HCT116 (cell line): ENCODE measurements around the gene LHFPL6. TPM values are rescaled to one million over a fixed set of nuclear protein-coding genes. Genes with fewer than 3 reads are reported as not detected.

ENCODE experiments used
- ATAC-seq: fragments of 200-7000 bp; cut with Tn5 transposase; 2 replicates; pipeline ENCODE4 v1.9.1; 2020; ENCODE audit warnings: mild to moderate bottlenecking, moderate library complexity
- BruUV-seq: library from RNA; stranded (reverse); fragments of 400-500 nt; replicated peaks from 2 replicates; lab custom pipeline; 2021; lab: Mats Ljungman, UMichigan
- CTCF ChIA-PET: fragments of 300-600 bp; sonication (Branson Sonifier 250); formaldehyde crosslinking; loops from one replicate; lab custom pipeline; 2021; ENCODE audit warnings: antibody characterized with exemption; lab: Charles Lee
- POLR2A ChIA-PET: fragments of 300-600, 350-600 bp; sonication (Branson Sonifier 250); formaldehyde crosslinking; loops from one replicate; lab custom pipeline; 2021; ENCODE audit warnings: antibody characterized with exemption; lab: Charles Lee
- RAD21 ChIA-PET, 2 experiments: fragments of 300-600 bp; sonication (Branson Sonifier 250); formaldehyde crosslinking; loops; one replicate each; lab custom pipeline; 2023; ENCODE audit warnings: low total read pairs in 2 of 2; ENCODE audit not compliant: uncharacterized antibody in 2 of 2, unreplicated experiment in 2 of 2, low non-redundant PET in 1 of 2; lab: Charles Lee
- DNase-seq: peaks from one replicate; pipeline ENCODE4 v3.0.0-alpha.2; 2010; ENCODE audit warnings: low read depth, low spot score
- H2AFZ ChIP-seq: fragments of 200-600 bp; shearing (Covaris generic), sonication (generic); 2 replicates; pipeline ENCODE4 v1.6.1; 2017; ENCODE audit warnings: low read depth, mixed run types, mixed read lengths, antibody characterized with exemption, low read length; ENCODE audit not compliant: poor library complexity, severe bottlenecking
- H3K27ac ChIP-seq: 2 replicates; pipeline ENCODE4 v1.5.1; 2012; ENCODE audit warnings: low read depth, low read length
- H3K27me3 ChIP-seq: fragments of 200-600 bp; sonication (generic); 2 replicates; pipeline ENCODE4 v1.6.1; 2016; ENCODE audit warnings: mixed run types, low read length, mixed read lengths; ENCODE audit not compliant: insufficient read depth
- H3K36me3 ChIP-seq, 2 experiments: fragments of 200-500 bp in 1 of 2; fragments of 200-600 bp in 1 of 2; sonication (Bioruptor generic) in 1 of 2; sonication (generic) in 1 of 2; 2 replicates each; pipeline versions ENCODE4 v1.5.1 to v1.6.1; 2014 to 2016; ENCODE audit warnings: low read length in 2 of 2, inconsistent platforms in 1 of 2, mixed read lengths in 1 of 2, mixed run types in 1 of 2; ENCODE audit not compliant: insufficient read depth in 2 of 2, control insufficient read depth in 1 of 2
- H3K4me1 ChIP-seq, 2 experiments: fragments of 200-600 bp in 1 of 2; sonication (generic) in 1 of 2; 2 replicates each; pipeline versions ENCODE4 v1.5.1 to v1.6.1; 2012 to 2017; ENCODE audit warnings: low read length in 2 of 2, inconsistent platforms in 1 of 2, mild to moderate bottlenecking in 1 of 2, mixed read lengths in 1 of 2, mixed run types in 1 of 2, moderate library complexity in 1 of 2; ENCODE audit not compliant: insufficient read depth in 2 of 2, control insufficient read depth in 1 of 2
- H3K4me2 ChIP-seq: fragments of 200-600 bp; sonication (generic); 2 replicates; pipeline ENCODE4 v1.6.1; 2017; ENCODE audit warnings: mixed run types, low read length, mixed read lengths
- H3K4me3 ChIP-seq, 2 experiments: fragments of 200-600 bp in 1 of 2; sonication (generic) in 1 of 2; replicated peaks in 1 of 2; 2 replicates each; pipeline ENCODE4 v1.5.1; 2011 to 2016; ENCODE audit warnings: low read length in 2 of 2, control low read depth in 1 of 2, low read depth in 1 of 2, mild to moderate bottlenecking in 1 of 2, mixed read lengths in 1 of 2, mixed run types in 1 of 2
- H3K79me2 ChIP-seq: fragments of 200-600 bp; sonication (generic); 2 replicates; pipeline ENCODE4 v1.6.1; 2017; ENCODE audit warnings: mild to moderate bottlenecking, mixed run types, low read length, moderate library complexity, mixed read lengths; ENCODE audit not compliant: insufficient read depth
- H3K9ac ChIP-seq: fragments of 200-600 bp; sonication (generic); 2 replicates; pipeline ENCODE4 v1.6.1; 2016; ENCODE audit warnings: low read length, mixed read lengths
- H3K9me2 ChIP-seq: fragments of 200-600 bp; sonication (generic), shearing (Covaris generic); 2 replicates; pipeline ENCODE4 v1.6.1; 2017; ENCODE audit warnings: mixed run types, mild to moderate bottlenecking, moderate library complexity; ENCODE audit not compliant: insufficient read depth
- H3K9me3 ChIP-seq, 2 experiments: fragments of 200-500 bp in 1 of 2; fragments of 200-600 bp in 1 of 2; sonication (Bioruptor generic) in 1 of 2; sonication (generic) in 1 of 2; 2 replicates each; pipeline ENCODE4 v1.6.1; 2014 to 2017; ENCODE audit warnings: low read length in 2 of 2, mixed read lengths in 2 of 2, inconsistent platforms in 1 of 2, low read depth in 1 of 2, mild to moderate bottlenecking in 1 of 2, mixed run types in 1 of 2, moderate library complexity in 1 of 2; ENCODE audit not compliant: control insufficient read depth in 1 of 2, insufficient read depth in 1 of 2
- H4K20me1 ChIP-seq: fragments of 200-600 bp; sonication (generic), shearing (Covaris generic); 2 replicates; pipeline ENCODE4 v1.6.1; 2017; ENCODE audit warnings: mixed run types, mild to moderate bottlenecking, moderate library complexity; ENCODE audit not compliant: insufficient read depth
- ATF3 ChIP-seq: IDR thresholded peaks from 2 replicates; pipeline ENCODE4 v1.6.1; 2012
- CBX3 ChIP-seq: IDR thresholded peaks from 2 replicates; pipeline ENCODE4 v1.6.1; 2012; ENCODE audit warnings: low read depth
- ELF1 ChIP-seq: IDR thresholded peaks from 2 replicates; pipeline ENCODE4 v1.6.1; 2012; ENCODE audit warnings: low read depth, borderline replicate concordance
- EZH2 ChIP-seq: fragments of 200-600 bp; sonication (generic); IDR thresholded peaks from 2 replicates; pipeline ENCODE4 v1.6.1; 2017; ENCODE audit warnings: antibody characterized with exemption, mixed run types
- EZH2phosphoT487 ChIP-seq: fragments of 200-600 bp; IDR thresholded peaks from 2 replicates; pipeline ENCODE4 v1.6.1; 2018; ENCODE audit warnings: antibody characterized with exemption, borderline replicate concordance
- JUND ChIP-seq: IDR thresholded peaks from 2 replicates; pipeline ENCODE4 v1.6.1; 2012
- POLR2AphosphoS5 ChIP-seq: IDR thresholded peaks from 2 replicates; pipeline ENCODE4 v1.6.1; 2011; ENCODE audit warnings: mild to moderate bottlenecking, low read depth, low read length, moderate library complexity
- RAD21 ChIP-seq: IDR thresholded peaks from 2 replicates; pipeline ENCODE4 v1.6.1; 2012; ENCODE audit warnings: low read depth, mild to moderate bottlenecking
- SP1 ChIP-seq: IDR thresholded peaks from 2 replicates; pipeline ENCODE4 v1.6.1; 2012; ENCODE audit warnings: low read depth
- SRF ChIP-seq: IDR thresholded peaks from 2 replicates; pipeline ENCODE4 v1.6.1; 2012; ENCODE audit warnings: low read depth
- YY1 ChIP-seq: IDR thresholded peaks from 2 replicates; pipeline ENCODE4 v1.6.1; 2011; ENCODE audit warnings: low read length, low read depth, moderate library complexity, mild to moderate bottlenecking; ENCODE audit not compliant: insufficient replicate concordance; ENCODE audit errors: extremely low read depth
- ZFX ChIP-seq: fragments of 450-650 bp; IDR thresholded peaks from 2 replicates; pipeline ENCODE4 v1.6.1; 2017
- intact Hi-C: fragments of 100-400 bp; cut with micrococcal nuclease; formaldehyde crosslinking; loops from 2 replicates; pipeline ENCODE4 v1.10.0; 2022
- total RNA-seq: library from RNA; stranded (reverse); gene quantifications from one replicate; pipeline ENCODE4 v1.2.1, GENCODE V29; 2021; ENCODE audit not compliant: unreplicated experiment
- TF ChIP-seq, protein P1 (sequence below), 3 experiments: fragments of 200-600 bp in 1 of 3; sonication (generic) in 1 of 3; IDR thresholded peaks in 2 of 3; conservative IDR thresholded peaks in 1 of 3; 2 replicates each; pipeline ENCODE4 v1.5.1; 2012 to 2017; ENCODE audit warnings: low read depth in 2 of 3, low read length in 2 of 3, antibody characterized with exemption in 1 of 3, borderline replicate concordance in 1 of 3, control low read depth in 1 of 3, mild to moderate bottlenecking in 1 of 3, mixed read lengths in 1 of 3, mixed run types in 1 of 3, moderate library complexity in 1 of 3; ENCODE audit not compliant: insufficient read depth in 1 of 3
- TF ChIP-seq, protein P2 (sequence below): IDR thresholded peaks from 2 replicates; pipeline ENCODE4 v1.6.1; 2011; ENCODE audit warnings: mild to moderate bottlenecking, low read length, moderate library complexity; ENCODE audit not compliant: insufficient replicate concordance; ENCODE audit errors: extremely low read depth

LHFPL6 gene
- total RNA-seq, 1 experiment from 2014 or later = 0.22 TPM

DNA sequence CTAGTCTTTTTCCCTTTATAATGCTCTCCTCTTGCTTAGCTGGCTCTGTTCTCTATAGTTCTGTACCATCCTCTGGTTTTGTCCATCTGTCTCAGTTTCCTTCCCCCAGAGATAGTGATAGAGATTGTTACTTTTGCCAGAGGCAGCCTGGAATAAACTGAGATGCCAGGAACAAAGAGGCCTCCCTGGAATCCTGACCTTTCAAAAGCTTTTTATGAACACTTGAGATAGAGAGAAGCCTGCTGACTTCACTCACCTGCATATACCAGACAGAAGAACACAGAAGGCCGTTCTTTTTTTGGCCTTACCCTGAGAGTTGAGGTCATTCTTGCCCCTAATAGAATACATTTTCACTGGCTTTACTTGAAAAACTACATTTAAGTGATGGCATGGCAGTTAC is 150.2 kb downstream of the LHFPL6 start:
- TF ChIP-seq RAD21 (no peak), CBX3 (no peak), ZFX (no peak), YY1 (no peak), SP1 (no peak), SRF (no peak), JUND (no peak)
- TF ChIP-seq, protein P1, sequence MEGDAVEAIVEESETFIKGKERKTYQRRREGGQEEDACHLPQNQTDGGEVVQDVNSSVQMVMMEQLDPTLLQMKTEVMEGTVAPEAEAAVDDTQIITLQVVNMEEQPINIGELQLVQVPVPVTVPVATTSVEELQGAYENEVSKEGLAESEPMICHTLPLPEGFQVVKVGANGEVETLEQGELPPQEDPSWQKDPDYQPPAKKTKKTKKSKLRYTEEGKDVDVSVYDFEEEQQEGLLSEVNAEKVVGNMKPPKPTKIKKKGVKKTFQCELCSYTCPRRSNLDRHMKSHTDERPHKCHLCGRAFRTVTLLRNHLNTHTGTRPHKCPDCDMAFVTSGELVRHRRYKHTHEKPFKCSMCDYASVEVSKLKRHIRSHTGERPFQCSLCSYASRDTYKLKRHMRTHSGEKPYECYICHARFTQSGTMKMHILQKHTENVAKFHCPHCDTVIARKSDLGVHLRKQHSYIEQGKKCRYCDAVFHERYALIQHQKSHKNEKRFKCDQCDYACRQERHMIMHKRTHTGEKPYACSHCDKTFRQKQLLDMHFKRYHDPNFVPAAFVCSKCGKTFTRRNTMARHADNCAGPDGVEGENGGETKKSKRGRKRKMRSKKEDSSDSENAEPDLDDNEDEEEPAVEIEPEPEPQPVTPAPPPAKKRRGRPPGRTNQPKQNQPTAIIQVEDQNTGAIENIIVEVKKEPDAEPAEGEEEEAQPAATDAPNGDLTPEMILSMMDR (IDR thresholded peaks at IDR 0.05 in 2 of 3, conservative IDR thresholded peaks at IDR 0.05 in 1 of 3; ENCODE audit: borderline replicate concordance in 1 of 3, insufficient read depth in 1 of 3, low read depth in 2 of 3, low read length in 2 of 3) = no peak
- Histone ChIP-seq H2AFZ (no peak overlapping the region), H3K79me2 (no peaks in the 10 kb centered on the region), H3K9me2 (no peaks in the 10 kb centered on the region), H3K27ac (no peak overlapping the region), H3K9ac (no peak overlapping the region), H3K27me3 (peaks cover 44% of the 10 kb centered on the region), H3K4me1 (no peaks in the 10 kb centered on the region), H3K9me3 (no peaks in the 10 kb centered on the region), H4K20me1 (no peaks in the 10 kb centered on the region; the same call in 1 of the 2 replicates), H3K4me3 (no peak overlapping the region), H3K4me2 (no peak overlapping the region), H3K36me3 (no peaks in the 10 kb centered on the region)
- DNase-seq (no peak), ATAC-seq (no peak)
- no TSS peak for BruUV-seq
- intact Hi-C loops = no loop called here
- RAD21 ChIA-PET = no interaction called here
- POLR2A ChIA-PET = no interaction called here
- CTCF ChIA-PET = no interaction called here

GRCh38 chr13:39452417-39452816 is 150.6 kb downstream of the LHFPL6 start:
- Histone ChIP-seq H3K27ac (no peak overlapping the region), H3K4me3 (no peak overlapping the region), H3K4me2 (no peak overlapping the region), H3K36me3 (no peaks in the 10 kb centered on the region), H2AFZ (no peak overlapping the region), H4K20me1 (no peaks in the 10 kb centered on the region; the same call in 1 of the 2 replicates), H3K9me3 (no peaks in the 10 kb centered on the region), H3K9me2 (no peaks in the 10 kb centered on the region), H3K4me1 (no peaks in the 10 kb centered on the region), H3K27me3 (peaks cover 43% of the 10 kb centered on the region), H3K9ac (no peak overlapping the region), H3K79me2 (no peaks in the 10 kb centered on the region)
- RAD21 ChIA-PET = no interaction called here
- DNase-seq (no peak), ATAC-seq (no peak)
- intact Hi-C loops = no loop called here
- CTCF ChIA-PET = no interaction called here
- POLR2A ChIA-PET = no interaction called here
- no TSS peak for BruUV-seq
- TF ChIP-seq, protein P2, sequence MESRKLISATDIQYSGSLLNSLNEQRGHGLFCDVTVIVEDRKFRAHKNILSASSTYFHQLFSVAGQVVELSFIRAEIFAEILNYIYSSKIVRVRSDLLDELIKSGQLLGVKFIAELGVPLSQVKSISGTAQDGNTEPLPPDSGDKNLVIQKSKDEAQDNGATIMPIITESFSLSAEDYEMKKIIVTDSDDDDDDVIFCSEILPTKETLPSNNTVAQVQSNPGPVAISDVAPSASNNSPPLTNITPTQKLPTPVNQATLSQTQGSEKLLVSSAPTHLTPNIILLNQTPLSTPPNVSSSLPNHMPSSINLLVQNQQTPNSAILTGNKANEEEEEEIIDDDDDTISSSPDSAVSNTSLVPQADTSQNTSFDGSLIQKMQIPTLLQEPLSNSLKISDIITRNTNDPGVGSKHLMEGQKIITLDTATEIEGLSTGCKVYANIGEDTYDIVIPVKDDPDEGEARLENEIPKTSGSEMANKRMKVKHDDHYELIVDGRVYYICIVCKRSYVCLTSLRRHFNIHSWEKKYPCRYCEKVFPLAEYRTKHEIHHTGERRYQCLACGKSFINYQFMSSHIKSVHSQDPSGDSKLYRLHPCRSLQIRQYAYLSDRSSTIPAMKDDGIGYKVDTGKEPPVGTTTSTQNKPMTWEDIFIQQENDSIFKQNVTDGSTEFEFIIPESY = no peak
- TF ChIP-seq CBX3 (no peak), YY1 (no peak), SP1 (no peak), RAD21 (no peak), POLR2AphosphoS5 (no peak), EZH2 (no peak), EZH2phosphoT487 (no peak), ATF3 (no peak), ELF1 (no peak), SRF (no peak)
- TF ChIP-seq, protein P1 (IDR thresholded peaks at IDR 0.05 in 2 of 3, conservative IDR thresholded peaks at IDR 0.05 in 1 of 3; ENCODE audit: borderline replicate concordance in 1 of 3, insufficient read depth in 1 of 3, low read depth in 2 of 3, low read length in 2 of 3) = no peak
